ENCODE measurements around the gene CCDC83.
"Not testable (repeated sequence)": the region's sequence is repeated elsewhere in the genome, so short reads cannot be mapped to it uniquely, and the experiment has no call there.

CCDC83 gene

DNA sequence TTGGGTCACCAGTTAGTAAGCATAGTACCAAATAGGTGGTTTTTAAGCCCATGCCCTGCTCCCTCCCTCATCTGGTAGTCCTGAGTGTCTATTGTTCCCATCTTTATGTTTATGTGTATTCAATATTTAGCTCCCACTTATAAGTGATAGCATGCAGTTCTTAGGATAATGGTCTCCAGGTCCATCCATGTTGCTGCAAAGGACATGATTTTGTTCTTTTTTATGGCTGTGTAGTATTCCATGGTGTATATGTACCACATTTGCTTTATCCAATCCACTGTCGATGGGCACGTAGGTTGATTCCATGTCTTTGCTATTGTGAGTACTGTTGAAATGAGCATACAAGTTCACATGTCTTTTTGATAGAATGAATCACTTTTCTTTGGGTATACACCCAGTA lies 26.0 kb upstream of the CCDC83 start:
- no peak for DNase-seq (ENCODE audit: low spot score)
- TF ChIP-seq, protein P1, sequence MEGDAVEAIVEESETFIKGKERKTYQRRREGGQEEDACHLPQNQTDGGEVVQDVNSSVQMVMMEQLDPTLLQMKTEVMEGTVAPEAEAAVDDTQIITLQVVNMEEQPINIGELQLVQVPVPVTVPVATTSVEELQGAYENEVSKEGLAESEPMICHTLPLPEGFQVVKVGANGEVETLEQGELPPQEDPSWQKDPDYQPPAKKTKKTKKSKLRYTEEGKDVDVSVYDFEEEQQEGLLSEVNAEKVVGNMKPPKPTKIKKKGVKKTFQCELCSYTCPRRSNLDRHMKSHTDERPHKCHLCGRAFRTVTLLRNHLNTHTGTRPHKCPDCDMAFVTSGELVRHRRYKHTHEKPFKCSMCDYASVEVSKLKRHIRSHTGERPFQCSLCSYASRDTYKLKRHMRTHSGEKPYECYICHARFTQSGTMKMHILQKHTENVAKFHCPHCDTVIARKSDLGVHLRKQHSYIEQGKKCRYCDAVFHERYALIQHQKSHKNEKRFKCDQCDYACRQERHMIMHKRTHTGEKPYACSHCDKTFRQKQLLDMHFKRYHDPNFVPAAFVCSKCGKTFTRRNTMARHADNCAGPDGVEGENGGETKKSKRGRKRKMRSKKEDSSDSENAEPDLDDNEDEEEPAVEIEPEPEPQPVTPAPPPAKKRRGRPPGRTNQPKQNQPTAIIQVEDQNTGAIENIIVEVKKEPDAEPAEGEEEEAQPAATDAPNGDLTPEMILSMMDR (IDR thresholded peaks at IDR 0.05) = no peak
- Histone ChIP-seq H3K4me3 (no peak overlapping the region), H3K27ac (no peak overlapping the region)

DNA sequence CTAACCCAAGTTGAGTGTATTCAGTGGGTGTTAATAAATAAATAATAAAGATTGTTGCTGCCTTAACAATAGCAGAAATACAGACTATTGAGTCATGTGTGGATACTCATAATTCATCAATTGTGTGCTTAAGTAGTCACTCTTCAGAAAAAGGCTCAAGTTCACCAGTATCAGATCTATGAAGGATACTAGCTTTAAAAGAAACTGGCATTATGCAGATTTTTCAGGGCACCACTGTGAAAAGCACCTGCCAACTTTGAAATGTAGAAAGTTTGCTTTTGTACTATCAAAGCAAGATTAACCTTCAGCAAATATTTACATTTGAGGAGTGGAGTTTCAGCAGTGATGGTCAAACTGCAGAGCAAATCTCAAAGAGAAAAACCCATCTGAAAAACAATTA lies 24.1 kb upstream of the CCDC83 start:
- TF ChIP-seq, protein P1 (IDR thresholded peaks at IDR 0.05) = no peak
- DNase-seq (ENCODE audit: low spot score) = no peak

DNA sequence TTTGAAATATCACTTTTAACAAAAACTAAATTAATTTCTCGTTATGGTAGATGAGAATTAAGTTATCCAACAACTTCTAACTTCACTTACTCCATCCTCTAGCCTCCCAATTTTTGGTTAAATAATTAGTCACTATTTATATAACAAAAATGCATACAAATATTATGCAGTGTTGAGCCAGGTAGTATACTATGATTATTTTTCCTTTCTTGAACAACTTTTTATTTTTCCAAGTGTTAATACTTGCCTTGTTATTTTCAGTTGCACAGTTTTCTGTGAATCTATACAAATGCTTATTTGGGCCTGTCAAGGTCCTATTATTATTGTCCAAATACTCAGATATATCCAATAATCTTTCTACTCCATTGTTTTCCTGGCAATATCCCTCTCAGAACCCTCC lies 19.9 kb upstream of the CCDC83 start:
- H3K4me3 ChIP-seq = no peak overlapping the region
- TF ChIP-seq, protein P1 (IDR thresholded peaks at IDR 0.05) = no peak
- no peak for DNase-seq (ENCODE audit: low spot score)
- no peak overlapping the region for H3K27ac ChIP-seq

More for the DNA sequence above, 24.1 kb upstream of the CCDC83 start:
- no peak overlapping the region for H3K27ac ChIP-seq
- no peak overlapping the region for H3K4me3 ChIP-seq

DNA sequence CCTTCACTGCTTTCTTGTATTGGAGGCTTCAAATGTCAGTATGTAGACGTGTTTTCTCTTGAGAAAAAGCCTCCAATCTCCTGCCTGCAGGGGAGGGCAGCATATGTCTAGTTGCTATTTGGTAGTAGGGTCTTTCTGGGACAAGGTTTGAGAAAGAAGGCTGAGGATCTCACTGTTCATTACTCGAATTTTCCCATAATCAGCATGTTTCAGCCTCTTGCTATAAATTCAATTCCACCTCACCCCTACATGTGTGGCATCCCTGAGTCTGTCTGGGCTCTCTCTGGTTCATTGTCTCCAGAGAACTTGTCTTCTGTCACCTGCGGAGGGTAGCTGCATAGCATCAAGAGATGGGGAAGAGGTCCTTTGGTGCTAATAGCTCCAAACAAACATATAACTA lies 19.5 kb upstream of the CCDC83 start:
- H3K4me3 ChIP-seq = no peak overlapping the region
- TF ChIP-seq, protein P1 (IDR thresholded peaks at IDR 0.05) = no peak
- DNase-seq (ENCODE audit: low spot score) = no peak
- H3K27ac ChIP-seq = no peak overlapping the region

DNA sequence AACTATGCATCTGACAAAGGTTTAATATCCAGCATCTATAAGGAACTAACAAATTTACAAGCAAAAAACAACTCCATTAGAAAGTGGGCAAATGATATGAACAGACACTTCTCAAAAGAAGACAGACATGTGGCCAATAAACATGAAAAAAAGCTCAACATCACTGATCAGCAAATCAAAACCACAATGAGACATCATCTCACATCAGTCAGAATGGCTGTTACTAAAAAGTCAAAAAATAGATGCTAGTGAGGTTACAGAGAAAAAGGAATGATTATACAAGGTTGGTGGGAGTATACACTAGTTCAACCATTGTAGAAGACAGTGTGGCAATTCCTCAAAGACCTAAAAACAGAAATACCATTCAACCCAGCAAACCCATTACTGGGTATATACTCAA lies 14.3 kb upstream of the CCDC83 start:
- H3K27ac ChIP-seq; DNase-seq (ENCODE audit: low spot score): not testable (repeated sequence)

DNA sequence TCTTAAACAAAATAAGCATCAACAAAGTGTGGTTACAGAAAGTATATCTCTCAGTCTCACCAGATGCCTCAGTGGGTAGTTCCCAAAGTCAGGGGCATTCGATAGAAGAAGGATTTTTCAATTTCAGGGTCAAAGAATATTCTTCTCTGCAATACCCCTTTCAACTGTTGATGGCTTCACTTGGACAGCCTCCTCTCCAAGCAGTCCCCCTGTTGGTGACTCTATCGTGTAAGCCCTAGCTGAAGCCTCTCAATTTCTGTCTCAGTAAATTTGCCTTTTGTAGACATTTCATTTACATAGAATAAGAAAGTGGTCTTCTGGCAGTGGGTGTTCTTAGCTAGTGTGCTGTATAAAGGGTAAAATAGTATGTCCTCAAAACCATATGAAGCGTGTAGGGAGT lies 11.3 kb upstream of the CCDC83 start:
- Histone ChIP-seq H3K27ac (no peak overlapping the region), H3K4me3 (no peak overlapping the region)
- no peak for DNase-seq (ENCODE audit: low spot score)
- TF ChIP-seq, protein P1 (IDR thresholded peaks at IDR 0.05) = no peak

More for the DNA sequence above, 14.3 kb upstream of the CCDC83 start:
- H3K4me3 ChIP-seq = not testable (repeated sequence)

DNA sequence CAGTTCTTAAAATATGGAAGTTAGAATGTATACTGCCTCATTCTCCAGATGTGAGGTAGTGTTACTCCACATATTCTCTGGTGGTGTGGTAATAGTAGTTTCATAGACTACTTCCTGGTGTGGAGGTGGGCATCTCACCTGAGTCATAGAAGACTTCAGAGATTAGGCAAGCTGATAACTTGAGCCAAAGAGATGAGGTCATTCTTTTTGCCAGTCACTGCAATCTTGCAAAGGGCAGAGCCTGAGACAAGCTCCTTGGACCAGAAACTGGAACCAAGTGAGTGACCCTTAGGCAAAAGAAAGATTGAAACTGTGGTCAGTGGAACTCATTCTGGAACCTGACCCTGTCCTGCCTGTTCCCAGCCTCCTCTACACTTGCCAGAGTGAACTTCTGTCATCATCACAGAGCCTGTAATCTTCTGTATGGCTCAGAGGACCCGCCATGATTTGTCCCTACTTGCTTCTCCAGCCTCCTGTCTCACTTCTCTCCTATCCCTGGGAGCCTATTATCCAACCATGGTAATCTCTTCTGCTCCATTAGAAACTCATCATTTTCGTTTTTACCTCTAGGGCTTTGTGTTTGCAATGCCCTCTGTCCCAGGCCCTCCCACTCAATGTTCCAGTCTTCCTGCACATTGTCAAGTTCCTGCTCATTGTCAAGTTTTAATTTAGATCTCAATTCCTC lies 10.6 kb upstream of the CCDC83 start:
- TF ChIP-seq, protein P1 (IDR thresholded peaks at IDR 0.05) = no peak
- DNase-seq (ENCODE audit: low spot score) = no peak
- Histone ChIP-seq H3K4me3 (no peak overlapping the region), H3K27ac (no peak overlapping the region)

Data from coronary artery (tissue), 2 donors.